Measurements from ENCODE around the gene KRTAP5-3.
"Not testable (repeated sequence)": the region's sequence is repeated elsewhere in the genome, so short reads cannot be mapped to it uniquely, and the experiment has no call there.

The KRTAP5-3 gene

GRCh38 chr11:1575756-1576155 lies 32.5 kb downstream of the KRTAP5-3 start:
- DNase-seq = not testable (repeated sequence)

- DNase-seq = no peak
These were observed 33.4 kb downstream of the KRTAP5-3 start for GRCh38 chr11:1574933-1575242.

DNA sequence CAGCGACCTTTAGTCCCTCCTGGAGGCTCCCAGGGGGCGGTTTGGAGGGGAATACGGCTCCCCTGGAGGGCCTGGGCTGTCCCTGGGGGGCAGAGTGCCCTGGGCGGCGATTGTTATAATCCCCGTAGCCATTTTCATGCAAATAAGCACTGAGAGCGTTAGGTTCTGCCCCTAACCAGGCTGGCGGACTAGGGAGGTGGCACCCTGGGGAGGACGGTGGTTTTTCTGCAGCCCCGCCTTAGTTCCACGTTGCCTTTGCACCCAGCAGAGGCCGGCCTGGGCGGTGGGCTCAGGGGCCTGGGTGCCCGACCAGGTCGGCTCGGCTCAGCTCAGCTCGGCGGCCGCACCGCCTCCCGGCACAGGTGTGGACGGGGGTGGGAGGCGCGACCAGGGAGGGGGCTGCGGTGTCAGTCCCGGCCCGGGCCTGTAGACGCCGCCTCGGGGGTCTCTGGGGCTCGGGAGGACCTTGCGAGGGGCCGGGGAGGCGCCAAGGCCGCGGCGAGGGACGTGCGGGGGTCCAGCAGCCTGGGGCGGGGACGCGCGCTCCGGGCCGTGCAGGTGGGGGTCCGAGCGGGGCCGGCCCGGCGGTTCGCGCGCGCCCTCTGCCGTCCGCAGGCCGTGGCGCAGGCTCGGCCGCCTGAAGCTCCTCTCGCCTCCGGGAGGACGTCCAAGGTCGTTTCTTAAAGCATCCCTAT lies 33.9 kb downstream of the KRTAP5-3 start:
- peak; percentile 98 for DNase-seq

- DNase-seq = no peak
These were observed 34.4 kb downstream of the KRTAP5-3 start for GRCh38 chr11:1573903-1574237.

- DNase-seq = peak; percentile 64
These were observed 35.0 kb downstream of the KRTAP5-3 start for GRCh38 chr11:1573077-1573902.

GRCh38 chr11:1572197-1573076 lies 35.8 kb downstream of the KRTAP5-3 start, which contains the start of gene DUSP8:
TSS of gene DUSP8 (minus strand) at chr11:1572271. CDS start at chr11:1565826, 6,445 bp downstream.
- peak; percentile 91 for DNase-seq

GRCh38 chr11:1571760-1572196 lies 36.5 kb downstream of the KRTAP5-3 start:
- DNase-seq = no peak

DNA sequence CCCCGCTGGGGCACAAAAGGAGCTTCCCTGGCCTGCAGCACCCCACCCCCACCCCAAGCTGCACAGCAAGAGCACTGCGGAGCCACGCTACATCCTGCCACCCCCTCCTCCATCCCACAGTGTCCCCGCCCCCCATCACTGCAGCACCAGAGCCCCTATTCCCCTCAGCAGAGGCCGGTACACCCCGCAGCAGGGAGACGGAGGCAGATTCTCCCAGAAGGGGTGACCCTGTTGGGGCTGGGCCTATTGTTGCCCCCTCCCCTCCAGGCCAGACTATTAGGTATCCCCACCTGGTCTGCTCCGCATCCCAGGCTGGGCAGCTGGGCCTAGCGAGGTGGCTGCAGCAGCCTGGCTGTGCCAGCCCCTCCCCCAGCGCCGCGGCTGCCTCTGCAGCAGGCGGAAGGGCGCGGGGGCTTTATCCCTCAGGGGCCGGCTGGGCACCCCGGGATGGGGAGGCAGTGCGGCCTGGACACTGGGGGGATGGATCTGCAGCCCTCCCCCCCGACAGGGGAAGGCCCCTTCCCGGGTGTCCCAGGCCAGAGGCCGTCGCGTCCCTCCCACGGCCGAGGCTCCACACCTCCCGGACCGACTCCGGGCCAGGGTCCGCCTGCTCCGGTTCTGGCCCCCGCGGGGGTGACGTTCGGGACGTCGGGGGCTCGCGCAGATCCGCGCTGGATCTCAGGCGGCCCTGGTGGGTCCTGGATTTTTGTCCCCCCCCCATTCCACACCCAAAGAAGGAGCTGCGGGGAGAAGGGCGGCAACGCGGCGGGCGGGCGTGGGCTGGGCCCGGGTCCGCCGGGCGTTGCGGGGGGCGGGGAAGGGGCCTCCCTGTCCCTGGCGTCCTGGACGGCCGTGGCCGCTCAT lies 37.1 kb downstream of the KRTAP5-3 start:
- peak; percentile 49 for DNase-seq

- DNase-seq = no peak
These were observed 37.8 kb downstream of the KRTAP5-3 start for GRCh38 chr11:1570531-1570895.

DNA sequence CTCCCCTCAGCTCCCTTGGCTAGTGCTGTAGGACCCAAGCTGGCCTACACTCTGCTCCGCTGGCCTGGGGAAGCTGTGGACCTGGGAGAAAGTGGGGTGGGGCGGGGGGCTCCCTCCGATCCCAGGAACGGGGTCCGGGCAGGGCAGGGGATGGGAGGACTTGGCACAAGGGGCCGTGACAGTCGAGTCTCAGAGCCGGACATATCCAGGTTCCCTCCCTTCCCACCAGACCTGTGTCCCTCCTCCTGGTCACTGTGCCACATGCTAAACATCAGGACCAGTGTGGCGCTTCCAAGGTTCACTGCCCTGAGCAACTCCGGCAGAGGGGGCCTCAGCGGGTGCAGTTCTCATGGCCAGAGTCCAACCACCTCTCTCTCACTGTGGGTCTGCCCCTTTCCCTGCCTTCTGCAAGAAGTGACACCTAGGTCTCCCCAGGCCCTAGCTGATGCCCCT lies 38.2 kb downstream of the KRTAP5-3 start:
- no peak for DNase-seq

GRCh38 chr11:1569251-1569780 lies 38.9 kb downstream of the KRTAP5-3 start:
- no peak for DNase-seq

DNA sequence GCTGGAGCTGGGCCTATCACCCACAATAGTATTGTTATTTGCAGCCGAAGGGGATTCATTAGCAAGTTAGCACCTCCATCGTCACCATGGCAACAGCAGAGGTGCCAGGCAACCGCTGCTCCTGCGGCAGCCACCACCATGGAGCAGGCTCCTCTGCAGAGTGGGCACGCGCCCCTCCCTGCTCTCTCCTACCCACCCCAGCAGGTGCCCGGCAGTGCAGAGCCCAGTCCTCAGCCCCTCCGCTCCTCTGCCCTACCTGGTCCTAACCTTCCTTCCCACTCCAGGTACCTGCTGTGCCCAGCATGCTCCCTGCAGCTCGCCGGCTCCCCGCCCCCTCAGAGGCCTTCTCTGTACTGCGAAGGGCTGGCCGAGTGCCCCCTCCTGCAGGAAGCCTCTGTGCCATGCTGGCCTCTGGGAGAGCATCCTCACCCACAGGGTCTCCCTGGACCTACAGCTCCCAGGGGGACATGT lies 39.8 kb downstream of the KRTAP5-3 start:
- DNase-seq = peak; percentile 35

GRCh38 chr11:1567721-1568100 lies 40.6 kb downstream of the KRTAP5-3 start:
- no peak for DNase-seq

DNA sequence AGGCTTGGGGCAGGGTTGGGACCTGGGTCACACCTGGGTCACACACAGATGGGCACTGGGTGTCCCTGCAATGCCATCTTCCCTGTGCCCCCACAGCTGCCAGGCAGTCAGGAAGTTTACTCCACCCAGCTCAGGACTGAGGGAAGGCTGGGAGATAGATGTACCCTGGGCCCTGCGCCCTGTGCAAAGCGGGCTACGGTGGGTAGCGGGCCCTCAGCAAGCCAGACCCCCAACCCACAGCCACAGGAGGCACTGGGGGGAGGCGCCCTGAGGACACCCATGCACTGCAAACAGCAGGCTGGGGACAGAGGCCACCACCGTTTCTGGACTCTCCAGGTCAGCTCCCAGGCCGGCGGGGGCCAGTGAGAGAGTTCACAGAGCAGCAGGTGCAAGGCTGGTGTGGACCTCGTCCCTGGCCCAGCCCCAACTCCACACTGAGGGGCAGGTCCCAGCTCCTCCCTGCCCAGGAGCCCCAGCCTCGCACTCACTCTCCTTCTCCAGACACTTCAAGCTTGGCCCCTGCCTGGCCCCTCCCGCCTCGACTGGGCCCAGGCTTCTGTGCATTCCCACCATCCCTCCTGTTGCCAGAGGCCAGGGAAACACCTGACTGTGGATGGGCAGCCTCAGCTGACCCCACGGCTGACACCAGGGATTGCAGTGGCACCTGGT lies 41.1 kb downstream of the KRTAP5-3 start:
- no peak for DNase-seq

DNA sequence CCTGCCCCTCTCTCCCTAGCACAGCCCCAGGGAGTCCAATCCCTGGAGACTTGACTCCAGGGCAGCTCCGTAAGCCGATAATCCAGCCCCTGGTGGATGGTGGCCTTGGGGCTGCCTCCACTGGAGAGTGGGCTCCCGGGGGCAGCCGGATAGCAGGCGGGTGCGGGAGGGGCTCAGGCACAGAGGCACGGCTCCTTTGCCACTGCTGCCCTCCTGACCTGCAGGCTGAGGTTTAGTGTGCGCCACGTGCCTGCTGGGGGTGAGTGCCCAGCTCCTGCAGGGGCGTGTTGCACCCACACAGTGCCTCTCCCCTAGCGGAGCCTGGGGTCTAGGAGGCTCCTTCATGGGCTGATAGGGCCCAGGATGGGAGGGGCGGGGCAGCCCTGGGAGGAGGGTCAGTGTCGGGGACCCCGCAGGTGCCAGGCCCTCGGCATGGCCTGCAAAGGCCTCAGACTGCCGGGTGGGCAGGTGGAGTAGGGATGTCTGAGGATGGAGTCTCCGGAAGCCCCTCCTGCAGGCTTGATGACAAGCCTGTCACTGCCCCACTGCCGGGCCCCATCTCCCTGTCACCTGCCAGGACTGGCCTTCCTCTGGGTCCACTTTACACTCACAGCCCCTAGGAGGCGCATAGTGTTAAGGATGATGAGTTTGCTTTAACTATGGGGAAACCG lies 41.7 kb downstream of the KRTAP5-3 start:
- no peak for DNase-seq

DNA sequence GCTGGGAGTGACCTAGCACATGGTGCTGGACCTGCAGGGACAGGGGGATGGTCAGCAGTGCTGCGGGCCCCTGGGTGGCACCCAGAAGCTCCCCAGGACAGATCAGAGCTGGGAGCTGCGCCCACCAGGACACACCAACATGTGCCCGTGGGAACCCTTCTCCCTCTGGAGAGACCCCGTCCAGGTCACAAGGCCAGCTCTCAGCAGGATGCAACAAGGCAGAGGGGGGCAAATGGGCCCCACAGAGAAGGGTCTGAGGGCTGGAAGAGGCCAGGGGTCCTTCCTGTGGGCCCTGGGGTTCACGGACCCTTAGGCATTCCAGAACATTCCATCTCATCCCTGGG lies 42.4 kb downstream of the KRTAP5-3 start:
- no peak for DNase-seq

- no peak for DNase-seq
These were observed 42.9 kb downstream of the KRTAP5-3 start for GRCh38 chr11:1565173-1565903.

DNA sequence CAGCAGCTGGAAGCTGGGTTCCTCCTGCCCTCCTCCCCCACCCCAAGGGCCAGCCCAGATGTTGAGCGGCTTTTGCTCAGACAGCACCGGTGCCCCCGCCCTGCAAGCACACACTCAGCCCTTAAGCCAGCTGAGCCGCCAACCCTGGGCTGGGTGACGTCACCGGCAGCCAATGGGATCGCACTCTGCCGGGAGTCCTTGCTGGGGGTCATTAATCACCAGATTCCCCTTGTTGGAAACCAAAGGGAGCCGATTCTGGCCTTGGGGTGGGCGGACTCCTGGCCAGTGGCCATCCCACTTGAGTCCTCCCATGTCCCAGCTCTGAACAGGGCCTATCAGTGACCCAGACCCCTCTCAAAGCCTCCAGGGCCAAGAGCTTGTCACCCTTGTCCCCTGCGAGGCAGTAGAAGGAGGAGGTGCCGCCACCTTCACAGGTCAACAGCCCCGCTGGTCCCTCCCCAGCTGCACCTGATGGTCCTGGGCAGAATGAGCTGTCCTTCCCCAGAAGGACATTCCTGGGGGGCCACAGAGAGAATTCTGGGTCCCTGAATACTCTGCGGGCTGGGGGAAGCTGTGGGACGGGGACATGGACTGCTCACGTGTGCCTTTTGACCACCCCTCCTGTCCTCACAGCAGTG lies 43.6 kb downstream of the KRTAP5-3 start:
- DNase-seq = no peak

DNA sequence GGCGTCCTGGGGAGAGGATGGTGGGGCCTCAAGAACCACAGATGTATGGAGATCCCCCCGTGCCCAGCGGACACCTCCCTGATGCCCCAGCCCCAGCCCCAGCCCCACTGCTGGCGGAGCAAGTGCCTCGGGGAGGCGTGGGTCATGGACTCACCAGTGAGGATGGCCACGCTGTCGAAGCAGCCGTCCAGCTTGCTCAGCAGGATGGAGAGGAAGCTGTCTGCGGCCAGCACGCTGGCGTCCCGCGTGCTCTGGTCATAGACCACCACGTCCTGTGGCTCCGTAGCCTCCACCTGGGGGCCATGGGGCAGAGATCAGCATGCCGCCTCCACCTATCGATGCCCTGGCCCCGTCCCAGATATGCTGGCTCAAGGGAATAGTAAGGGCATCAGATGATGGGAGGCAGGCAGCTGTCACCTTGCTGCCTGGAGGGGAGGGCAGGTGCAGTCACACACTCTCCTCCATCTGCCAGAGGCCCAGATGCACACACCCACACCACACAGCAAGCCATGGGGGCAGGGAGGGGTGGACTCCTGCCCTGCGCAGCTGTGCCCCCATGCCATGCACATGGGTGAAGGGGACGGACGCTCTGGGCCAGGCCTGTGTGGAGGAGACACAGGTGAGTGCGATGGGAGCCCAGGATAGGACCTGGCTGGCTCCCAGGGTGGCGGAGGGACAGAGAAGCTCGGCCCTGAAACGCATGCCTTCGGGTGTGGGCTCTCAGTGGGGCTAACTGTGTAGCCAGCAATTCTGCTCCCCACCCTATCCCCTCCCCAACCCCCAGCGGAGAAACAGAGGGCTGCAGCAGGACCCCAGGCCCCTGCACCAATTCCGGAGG lies 44.3 kb downstream of the KRTAP5-3 start:
- no peak for DNase-seq
